Measurements from ENCODE around the gene SGMS2.
"Not testable (repeated sequence)": the region's sequence is repeated elsewhere in the genome, so short reads cannot be mapped to it uniquely, and the experiment has no call there.

The SGMS2 gene

GRCh38 chr4:107870916-107871786 lies 46.4 kb downstream of the SGMS2 start:
- DNase-seq, result no peak

GRCh38 chr4:107874024-107874423 lies 49.3 kb downstream of the SGMS2 start:
- DNase-seq, result no peak

GRCh38 chr4:107876099-107876498 lies 51.4 kb downstream of the SGMS2 start:
- DNase-seq, result no peak

GRCh38 chr4:107877361-107877760 lies 52.6 kb downstream of the SGMS2 start:
- no peak for DNase-seq

GRCh38 chr4:107885865-107886264 lies 61.1 kb downstream of the SGMS2 start:
- no peak for DNase-seq

GRCh38 chr4:107888237-107888636 lies 63.5 kb downstream of the SGMS2 start:
- DNase-seq, result no peak

GRCh38 chr4:107890779-107891178 lies 66.0 kb downstream of the SGMS2 start:
- no peak for DNase-seq

GRCh38 chr4:107891299-107891698 lies 66.6 kb downstream of the SGMS2 start:
- DNase-seq, result no peak

- no peak for DNase-seq
These were observed 68.7 kb downstream of the SGMS2 start for GRCh38 chr4:107893171-107894137.

GRCh38 chr4:107894138-107894603 lies 69.4 kb downstream of the SGMS2 start:
- DNase-seq, result no peak

GRCh38 chr4:107896158-107896645 lies 71.5 kb downstream of the SGMS2 start:
- DNase-seq, result no peak

GRCh38 chr4:107896646-107897045 lies 71.9 kb downstream of the SGMS2 start:
- DNase-seq, result no peak

- no peak for DNase-seq
These were observed 73.1 kb downstream of the SGMS2 start for GRCh38 chr4:107897823-107898222.

GRCh38 chr4:107900067-107900466 lies 75.3 kb downstream of the SGMS2 start:
- DNase-seq, result no peak

- DNase-seq, result no peak
These were observed 75.8 kb downstream of the SGMS2 start for GRCh38 chr4:107900508-107900907.

GRCh38 chr4:107901213-107901934 lies 76.6 kb downstream of the SGMS2 start:
- DNase-seq, result no peak

GRCh38 chr4:107902715-107903114 lies 78.0 kb downstream of the SGMS2 start:
- DNase-seq, result no peak

GRCh38 chr4:107905082-107905481 lies 80.3 kb downstream of the SGMS2 start:
- not testable (repeated sequence) for DNase-seq

- DNase-seq, result no peak
These were observed 81.8 kb downstream of the SGMS2 start for GRCh38 chr4:107906458-107907100.

- DNase-seq, result no peak
These were observed 83.6 kb downstream of the SGMS2 start for GRCh38 chr4:107908377-107908776.

GRCh38 chr4:107913283-107913899 lies 88.7 kb downstream of the SGMS2 start:
- DNase-seq, result no peak

- no peak for DNase-seq
These were observed 90.5 kb downstream of the SGMS2 start for GRCh38 chr4:107915220-107915619.
